PC-3 (cell line): ENCODE data around the gene DHX30. TPM values are rescaled to one million over a fixed set of nuclear protein-coding genes. Genes with fewer than 3 reads are reported as not detected.

Source experiments
- ATAC-seq: fragments of 200-7000 bp; cut with Tn5 transposase; 2 replicates; pipeline ENCODE4 v1.9.1; 2020; ENCODE audit warnings: mild to moderate bottlenecking, moderate library complexity
- BruUV-seq: library from RNA; stranded (reverse); fragments of 400-500 nt; replicated peaks from 2 replicates; lab custom pipeline; 2021; lab: Mats Ljungman, UMichigan
- CTCF ChIA-PET: fragments of 300-600 bp; sonication (Branson Sonifier 250); formaldehyde crosslinking; loops from one replicate; lab custom pipeline; 2022; ENCODE audit warnings: antibody characterized with exemption; lab: Charles Lee
- POLR2A ChIA-PET: fragments of 300-600 bp; sonication (Branson Sonifier 250); formaldehyde crosslinking; loops from one replicate; lab custom pipeline; 2022; ENCODE audit warnings: antibody characterized with exemption; ENCODE audit not compliant: unreplicated experiment; lab: Charles Lee
- DNase-seq: peaks from one replicate; pipeline ENCODE4 v3.0.0-alpha.2; 2015
- H2AFZ ChIP-seq: fragments of 300-600 bp; sonication (generic); 2 replicates; pipeline ENCODE4 v1.6.0; 2016; ENCODE audit warnings: antibody characterized with exemption, low read length
- H3F3A ChIP-seq: fragments of 300-600 bp; sonication (generic); one replicate; pipeline ENCODE4 v1.6.0; 2017; ENCODE audit warnings: antibody characterized with exemption, low read length, control low read depth, mild to moderate bottlenecking; ENCODE audit not compliant: unreplicated experiment
- H3K27ac ChIP-seq: fragments of 300-600 bp; sonication (generic); 2 replicates; pipeline ENCODE4 v1.5.1; 2016; ENCODE audit warnings: mild to moderate bottlenecking, low read length
- H3K27me3 ChIP-seq: fragments of 300-600 bp; sonication (generic); 2 replicates; pipeline ENCODE4 v1.6.1; 2016; ENCODE audit warnings: low read length, mixed read lengths
- H3K36me3 ChIP-seq: fragments of 300-600 bp; sonication (generic); 2 replicates; pipeline ENCODE4 v1.6.1; 2016; ENCODE audit warnings: low read depth, mixed run types, low read length, mixed read lengths
- H3K4me1 ChIP-seq: fragments of 300-600 bp; sonication (generic); 2 replicates; pipeline ENCODE4 v1.5.1; 2016; ENCODE audit warnings: low read length; ENCODE audit not compliant: insufficient read depth
- H3K4me2 ChIP-seq: fragments of 300-600 bp; sonication (generic); 2 replicates; pipeline ENCODE4 v1.6.0; 2016; ENCODE audit warnings: low read length
- H3K4me3 ChIP-seq: fragments of 300-600 bp; sonication (generic); 2 replicates; pipeline ENCODE4 v1.5.1; 2016; ENCODE audit warnings: mild to moderate bottlenecking, low read length, mixed read lengths
- H3K79me2 ChIP-seq: fragments of 300-600 bp; sonication (generic); 2 replicates; pipeline ENCODE4 v1.6.1; 2017; ENCODE audit warnings: low read length, mixed read lengths
- H3K9ac ChIP-seq: fragments of 300-600 bp; sonication (generic); 2 replicates; pipeline ENCODE4 v1.6.0; 2016; ENCODE audit warnings: mild to moderate bottlenecking, low read length
- H3K9me2 ChIP-seq: fragments of 300-600 bp; sonication (generic); replicated peaks from 2 replicates; pipeline ENCODE4 v1.6.1; 2016; ENCODE audit warnings: mixed run types, low read length, mixed read lengths
- H3K9me3 ChIP-seq: fragments of 300-600 bp; sonication (generic); 2 replicates; pipeline ENCODE4 v1.6.1; 2016; ENCODE audit warnings: low read length, mixed read lengths
- H4K20me1 ChIP-seq: fragments of 300-600 bp; sonication (generic); 2 replicates; pipeline ENCODE4 v1.6.1; 2016; ENCODE audit warnings: low read length, mixed read lengths
- EZH2 ChIP-seq: fragments of 300-600 bp; sonication (generic); IDR thresholded peaks from one replicate; pipeline ENCODE4 v1.6.1; 2017; ENCODE audit warnings: antibody characterized with exemption, mild to moderate bottlenecking, low read length; ENCODE audit not compliant: unreplicated experiment
- EZH2phosphoT487 ChIP-seq: fragments of 300-600 bp; sonication (generic); IDR thresholded peaks from 2 replicates; pipeline ENCODE4 v1.6.1; 2018; ENCODE audit warnings: mild to moderate bottlenecking, antibody characterized with exemption, low read length, borderline replicate concordance
- intact Hi-C: fragments of 100-400 bp; cut with micrococcal nuclease; formaldehyde crosslinking; loops from 2 replicates; pipeline ENCODE4 v1.9.0; 2023
- total RNA-seq: library from RNA; depleted of rRNA; stranded (reverse); fragments of >200 nt; gene quantifications from 2 replicates; pipeline ENCODE4 v1.2.3, GENCODE V29; 2014
- TF ChIP-seq, protein P1 (sequence below): fragments of 300-600 bp; sonication (generic); conservative IDR thresholded peaks from 2 replicates; pipeline ENCODE4 v1.5.1; 2017; ENCODE audit warnings: antibody characterized with exemption, low read depth, mild to moderate bottlenecking, low read length

Gene DHX30
- total RNA-seq, 1 experiment from 2014 or later: 152 TPM

DNA sequence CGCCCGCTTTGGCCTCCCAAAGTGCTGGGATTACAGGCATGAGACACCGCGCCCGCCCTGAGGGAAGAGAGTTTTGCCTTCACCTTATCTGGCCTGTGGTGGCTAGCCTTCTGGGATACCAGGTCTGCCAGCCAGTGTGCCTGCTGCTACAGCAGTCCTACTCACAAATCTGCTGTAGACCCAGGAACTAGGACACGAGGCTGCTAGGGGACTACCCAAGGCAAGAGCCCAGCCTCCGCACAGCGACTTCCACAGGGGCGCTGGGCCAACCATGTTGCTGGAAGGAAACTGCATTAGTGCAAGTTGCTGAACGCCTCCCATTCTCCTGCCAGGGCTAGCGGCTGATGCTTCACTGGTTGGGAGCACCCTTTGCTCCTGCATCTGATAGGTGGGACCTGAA is 53.7 kb downstream of the DHX30 start:
- TF ChIP-seq, protein P1, sequence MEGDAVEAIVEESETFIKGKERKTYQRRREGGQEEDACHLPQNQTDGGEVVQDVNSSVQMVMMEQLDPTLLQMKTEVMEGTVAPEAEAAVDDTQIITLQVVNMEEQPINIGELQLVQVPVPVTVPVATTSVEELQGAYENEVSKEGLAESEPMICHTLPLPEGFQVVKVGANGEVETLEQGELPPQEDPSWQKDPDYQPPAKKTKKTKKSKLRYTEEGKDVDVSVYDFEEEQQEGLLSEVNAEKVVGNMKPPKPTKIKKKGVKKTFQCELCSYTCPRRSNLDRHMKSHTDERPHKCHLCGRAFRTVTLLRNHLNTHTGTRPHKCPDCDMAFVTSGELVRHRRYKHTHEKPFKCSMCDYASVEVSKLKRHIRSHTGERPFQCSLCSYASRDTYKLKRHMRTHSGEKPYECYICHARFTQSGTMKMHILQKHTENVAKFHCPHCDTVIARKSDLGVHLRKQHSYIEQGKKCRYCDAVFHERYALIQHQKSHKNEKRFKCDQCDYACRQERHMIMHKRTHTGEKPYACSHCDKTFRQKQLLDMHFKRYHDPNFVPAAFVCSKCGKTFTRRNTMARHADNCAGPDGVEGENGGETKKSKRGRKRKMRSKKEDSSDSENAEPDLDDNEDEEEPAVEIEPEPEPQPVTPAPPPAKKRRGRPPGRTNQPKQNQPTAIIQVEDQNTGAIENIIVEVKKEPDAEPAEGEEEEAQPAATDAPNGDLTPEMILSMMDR: no peak
- TF ChIP-seq EZH2phosphoT487 (no peak), EZH2 (no peak)
- no peak overlapping the region for H3K4me3 ChIP-seq
- H3K9me2 ChIP-seq: no peaks in the 10 kb centered on the region
- no peaks in the 10 kb centered on the region for H3K79me2 ChIP-seq
- BruUV-seq: no TSS peak
- H2AFZ ChIP-seq: no peak overlapping the region
- ChIA-PET POLR2A (no interaction called here), CTCF (no interaction called here)
- H3K4me1 ChIP-seq: no peaks in the 10 kb centered on the region
- H3K4me2 ChIP-seq: no peak overlapping the region
- no peaks in the 10 kb centered on the region for H3K27me3 ChIP-seq
- no peaks in the 10 kb centered on the region for H4K20me1 ChIP-seq
- DNase-seq (no peak), ATAC-seq (no peak)
- H3K9ac ChIP-seq: no peak overlapping the region
- H3K27ac ChIP-seq: no peak overlapping the region
- H3K9me3 ChIP-seq: no peaks in the 10 kb centered on the region
- intact Hi-C loops: no loop called here
- peaks cover under 1% of the 10 kb centered on the region for H3F3A ChIP-seq
- peaks cover 32% of the 10 kb centered on the region; the same call in 1 of the 2 replicates for H3K36me3 ChIP-seq

DNA sequence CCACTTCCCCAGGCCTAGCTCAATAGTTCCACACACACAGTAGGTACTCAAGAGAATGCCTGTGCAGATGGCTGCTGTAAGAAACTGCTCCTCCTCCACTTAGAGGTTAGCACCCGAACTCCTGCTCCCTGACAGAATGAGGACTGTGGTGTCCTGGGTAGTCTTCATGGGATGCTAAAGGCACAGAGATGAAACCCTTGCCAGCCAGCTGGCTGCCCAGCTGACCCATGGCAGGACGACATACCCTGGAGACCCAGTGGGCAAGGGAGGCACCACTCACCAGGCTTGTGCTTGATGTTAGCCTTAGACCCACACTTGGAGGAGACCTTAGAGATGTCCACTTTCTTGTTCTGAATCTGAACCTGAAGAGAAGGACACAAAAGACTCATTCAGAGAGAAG is 54.2 kb downstream of the DHX30 start:
- CTCF ChIA-PET: no interaction called here
- peaks cover 32% of the 10 kb centered on the region; the same call in 1 of the 2 replicates for H3K36me3 ChIP-seq
- POLR2A ChIA-PET: no interaction called here
- TF ChIP-seq EZH2phosphoT487 (no peak), EZH2 (no peak)
- TF ChIP-seq, protein P1: no peak
- no peak for DNase-seq
- no TSS peak for BruUV-seq
- no peak overlapping the region for H3K27ac ChIP-seq
- H4K20me1 ChIP-seq: no peaks in the 10 kb centered on the region
- no peaks in the 10 kb centered on the region for H3K9me3 ChIP-seq
- no peak overlapping the region for H3K9ac ChIP-seq
- no peak overlapping the region for H3K4me2 ChIP-seq
- H3K9me2 ChIP-seq: no peaks in the 10 kb centered on the region
- intact Hi-C loops: no loop called here
- no peaks in the 10 kb centered on the region for H3F3A ChIP-seq
- H2AFZ ChIP-seq: no peak overlapping the region
- no peaks in the 10 kb centered on the region for H3K27me3 ChIP-seq
- H3K4me1 ChIP-seq: no peaks in the 10 kb centered on the region
- ATAC-seq: no peak
- no peaks in the 10 kb centered on the region for H3K79me2 ChIP-seq
- H3K4me3 ChIP-seq: no peak overlapping the region

DNA sequence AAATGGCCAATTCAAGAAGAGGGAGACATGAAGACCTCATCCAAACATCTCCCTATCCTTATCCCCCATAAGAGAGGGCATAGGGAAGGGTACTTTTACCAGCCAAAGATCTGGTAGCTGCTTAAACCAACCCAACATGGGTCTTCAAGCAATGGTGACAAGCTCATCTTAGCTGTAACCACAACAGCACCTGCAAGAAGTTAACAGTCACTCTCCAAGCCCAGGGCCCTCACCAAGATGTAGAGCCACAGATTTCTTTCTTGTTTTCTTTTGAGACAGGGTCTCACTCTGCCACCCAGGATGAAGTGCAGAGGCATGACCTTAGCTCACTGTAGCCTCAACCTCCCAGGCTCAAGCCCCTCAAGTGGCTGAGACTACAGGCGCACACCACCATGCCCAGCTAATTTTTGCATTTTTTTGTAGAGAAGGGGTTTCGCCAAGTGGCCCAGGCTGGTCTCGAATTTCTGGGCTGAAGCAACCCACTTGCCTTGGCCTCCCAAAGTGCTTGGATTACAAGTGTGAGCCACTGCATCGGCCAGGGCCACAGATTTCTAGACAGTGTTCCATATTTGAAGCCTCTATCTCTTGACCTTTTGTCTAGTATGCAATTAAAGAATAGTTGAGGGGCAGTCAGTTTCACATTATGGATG is 57.1 kb downstream of the DHX30 start:
- intact Hi-C loops: no loop called here
- Histone ChIP-seq H3K36me3 (peaks cover 22% of the 10 kb centered on the region; the same call in 1 of the 2 replicates), H3K4me2 (no peak overlapping the region), H3K9me3 (no peaks in the 10 kb centered on the region), H3F3A (no peaks in the 10 kb centered on the region), H3K27ac (no peak overlapping the region), H4K20me1 (no peaks in the 10 kb centered on the region), H3K4me3 (no peak overlapping the region), H3K9me2 (no peaks in the 10 kb centered on the region), H2AFZ (no peak overlapping the region), H3K9ac (no peak overlapping the region), H3K4me1 (no peaks in the 10 kb centered on the region), H3K27me3 (no peaks in the 10 kb centered on the region), H3K79me2 (no peaks in the 10 kb centered on the region)
- BruUV-seq: no TSS peak
- no peak for TF ChIP-seq EZH2
- TF ChIP-seq, protein P1: no peak
- TF ChIP-seq EZH2phosphoT487: no peak
- ATAC-seq (no peak), DNase-seq (no peak)
- ChIA-PET POLR2A (no interaction called here), CTCF (interaction anchor here (0.7 kb wide), 1 partner anchor 291 kb away, joined by 3 read pairs; no protein-coding TSS in a partner anchor)
